C4-2B (cell line): Measurements from ENCODE around the gene METTL22.

Source experiments
- CTCF ChIP-seq: fragments of 450-650 bp; conservative IDR thresholded peaks from 2 replicates; pipeline ENCODE4 v1.5.1; 2017; ENCODE audit warnings: mild to moderate bottlenecking
- ZFX ChIP-seq: fragments of 450-650 bp; IDR thresholded peaks from 2 replicates; pipeline ENCODE4 v1.6.1; 2017

DNA sequence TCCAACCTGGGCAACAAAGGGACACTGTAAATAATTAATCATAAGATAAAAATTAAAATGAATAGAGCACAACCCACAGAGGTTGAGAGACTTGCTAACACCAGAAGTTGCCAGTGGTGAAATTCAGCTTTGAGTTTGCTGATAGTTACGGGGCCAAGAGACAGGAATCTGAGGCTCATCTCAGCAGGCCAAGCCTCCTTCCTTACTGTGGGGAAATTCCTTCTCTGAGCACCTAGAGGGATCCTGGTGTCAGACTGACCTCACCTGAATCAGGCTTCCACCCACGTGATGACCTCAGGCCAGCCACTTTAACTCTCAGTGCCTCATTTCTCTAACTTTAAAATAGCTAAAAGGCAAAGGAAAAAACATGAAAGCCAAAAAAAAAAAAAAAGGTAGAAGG, 57.7 kb downstream of the METTL22 start:
- TF ChIP-seq CTCF (no peak), ZFX (no peak)
